ENCODE data around the gene AIP.
A peak's percentile ranks its signal among the peaks of the same experiment; 100 is the strongest.
"Not testable (repeated sequence)": the region's sequence is repeated elsewhere in the genome, so short reads cannot be mapped to it uniquely, and the experiment has no call there.

AIP gene

GRCh38 chr11:67506426-67507051, 23.7 kb downstream of the AIP start:
- no peak for DNase-seq (ENCODE audit: low read depth, low spot score)

DNA sequence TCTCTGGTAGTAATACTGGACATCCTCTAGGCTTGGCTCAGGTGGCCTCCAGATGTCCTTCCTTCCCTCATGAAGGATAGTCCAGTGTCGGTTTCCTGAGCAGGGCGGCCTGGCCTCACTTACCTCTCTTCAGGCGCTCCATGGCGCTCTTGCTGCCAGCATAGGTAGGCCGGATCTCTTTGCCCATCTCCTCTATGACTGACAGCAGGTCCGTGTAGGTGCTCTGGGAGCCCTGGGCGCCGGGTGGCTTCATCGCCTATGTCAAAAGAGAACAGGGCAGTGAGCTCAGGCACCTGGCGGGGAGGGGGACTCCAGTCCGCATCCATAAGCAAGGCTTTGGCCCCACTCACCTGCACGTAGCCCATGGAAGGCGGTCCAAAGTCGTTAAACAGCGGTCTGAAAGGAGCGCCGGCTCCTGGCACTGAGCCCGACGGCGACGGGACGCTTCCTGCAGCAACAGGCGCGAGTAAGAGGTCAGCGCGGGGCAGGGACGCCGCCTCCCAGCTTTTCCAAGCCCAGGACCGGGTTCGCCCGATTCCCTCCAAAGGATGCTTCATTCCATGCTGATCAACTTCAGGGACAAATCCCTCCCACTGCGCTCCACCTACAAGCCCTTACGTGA, 24.5 kb downstream of the AIP start:
- no peak for DNase-seq (ENCODE audit: low read depth, low spot score)

DNA sequence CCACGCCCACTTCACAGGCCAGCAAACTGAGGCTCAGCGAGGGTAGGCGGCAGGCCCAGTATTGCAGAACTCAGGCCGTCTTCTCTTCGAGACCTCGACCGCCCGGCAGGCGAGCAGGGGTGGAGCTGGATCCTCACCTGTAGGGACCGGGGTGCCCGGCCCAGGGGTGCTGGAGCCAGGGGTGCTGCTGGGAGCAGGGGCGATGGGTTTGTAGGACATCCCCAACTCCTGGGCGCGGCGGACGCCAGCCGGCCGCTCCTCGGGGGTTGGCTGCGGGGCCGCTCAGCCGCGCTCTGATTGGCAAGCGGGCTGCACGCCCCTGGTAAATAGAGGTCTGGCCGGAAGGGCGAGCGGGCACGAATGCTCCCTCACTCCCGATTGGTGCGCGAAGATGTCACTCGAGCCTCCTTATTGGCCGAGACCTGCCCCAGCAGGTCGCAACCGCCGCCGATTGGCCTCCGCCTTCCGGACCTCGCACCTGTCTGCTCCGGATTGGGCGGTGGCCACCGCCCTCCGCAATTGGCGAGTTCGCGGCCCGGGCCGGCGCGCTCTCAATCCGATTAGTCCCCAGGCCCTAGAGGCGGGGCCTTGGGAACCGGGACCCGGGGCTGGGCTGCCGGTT, 25.1 kb downstream of the AIP start, which contains the start of gene CDK2AP2:
CDK2AP2 (minus strand) TSS at position 299 of the 622 bp plus-strand sequence; CDS start at position 219, 80 bp downstream.
- peak; percentile 91 for DNase-seq (ENCODE audit: low read depth, low spot score)

DNA sequence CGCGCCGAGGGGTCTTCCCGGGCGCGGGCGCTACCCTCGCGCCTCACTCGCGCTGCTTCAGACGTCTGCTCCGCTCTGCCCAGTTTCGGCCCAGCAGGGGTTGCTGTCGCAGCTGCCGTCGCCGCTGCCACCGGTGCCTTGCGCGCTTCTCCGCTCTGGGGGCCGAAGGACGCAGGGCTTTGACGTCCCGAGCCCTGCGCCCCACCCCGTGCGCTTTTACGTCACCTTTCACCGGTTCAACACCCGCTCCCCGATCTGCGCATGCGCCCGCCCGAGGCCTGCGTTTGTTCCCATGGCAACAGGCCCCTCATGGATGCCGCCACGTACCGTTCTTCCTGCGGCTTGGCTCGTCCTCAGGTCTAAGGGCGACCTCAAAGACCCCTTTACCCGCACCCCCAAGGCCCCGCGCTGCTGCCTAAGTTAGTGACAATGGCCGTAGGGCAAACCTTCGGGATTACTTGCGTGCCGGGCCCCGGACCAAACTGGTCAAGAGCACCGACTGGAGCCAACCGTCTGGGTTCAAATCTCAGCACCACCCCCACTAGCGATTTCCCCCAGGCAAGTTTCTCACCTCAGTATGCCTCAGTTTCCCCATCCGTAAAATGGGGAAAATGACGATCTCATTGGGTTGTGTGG, 25.8 kb downstream of the AIP start:
- peak; percentile 99 for DNase-seq (ENCODE audit: low read depth, low spot score)

- no peak for DNase-seq (ENCODE audit: low read depth, low spot score)
Measured at GRCh38 chr11:67510023-67510345, 27.2 kb downstream of the AIP start.

GRCh38 chr11:67511558-67511957, 28.7 kb downstream of the AIP start:
- DNase-seq (ENCODE audit: low read depth, low spot score), result not testable (repeated sequence)

GRCh38 chr11:67514116-67514515, 31.3 kb downstream of the AIP start:
- DNase-seq (ENCODE audit: low read depth, low spot score), result no peak

- no peak for DNase-seq (ENCODE audit: low read depth, low spot score)
Measured at GRCh38 chr11:67516806-67517205, 34.0 kb downstream of the AIP start.

GRCh38 chr11:67517784-67518552, 35.1 kb downstream of the AIP start:
- no peak for DNase-seq (ENCODE audit: low read depth, low spot score)

DNA sequence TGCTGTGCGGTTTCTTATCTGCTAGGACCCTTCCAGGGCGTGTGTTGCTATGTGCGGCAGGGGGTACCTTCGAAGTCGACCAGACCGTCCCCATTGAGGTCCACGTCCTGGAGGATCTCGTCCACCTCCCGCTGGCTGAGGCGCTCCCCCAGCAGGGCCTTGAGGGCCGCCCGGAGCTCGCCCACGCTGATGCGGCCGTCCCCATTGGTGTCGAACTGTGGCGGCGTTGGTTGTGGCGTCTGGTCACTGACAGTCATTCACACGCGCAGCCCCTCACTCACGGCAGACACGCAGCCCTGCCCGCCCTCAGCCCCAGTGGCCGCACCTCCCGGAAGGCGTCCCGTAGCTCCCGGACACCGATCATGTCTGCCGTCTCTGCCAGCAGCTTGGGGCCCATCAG, 36.9 kb downstream of the AIP start:
- no peak for DNase-seq (ENCODE audit: low read depth, low spot score)

GRCh38 chr11:67520856-67521824, 38.3 kb downstream of the AIP start:
- no peak for DNase-seq (ENCODE audit: low read depth, low spot score)

DNA sequence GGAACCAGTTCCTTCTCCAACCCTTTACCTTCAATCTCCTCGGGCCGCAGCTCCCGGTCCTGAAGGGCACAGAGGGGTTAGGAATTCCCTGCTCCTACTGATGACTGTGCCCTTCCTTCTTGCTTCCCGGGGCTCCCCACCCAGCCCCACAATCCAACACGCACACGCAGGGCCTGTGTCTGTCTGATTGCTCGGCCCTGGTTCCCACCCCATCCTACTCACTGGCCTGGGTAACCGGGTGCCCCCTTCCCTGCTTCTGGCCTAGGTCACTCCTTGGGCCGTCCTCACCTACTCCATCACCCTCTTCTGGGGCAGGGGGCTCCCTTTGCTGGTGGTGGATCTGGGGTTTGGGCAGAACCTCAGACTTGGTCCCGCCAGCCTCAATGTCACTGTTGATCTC, 39.1 kb downstream of the AIP start:
- DNase-seq (ENCODE audit: low read depth, low spot score), result no peak

GRCh38 chr11:67522338-67522737, 39.5 kb downstream of the AIP start:
- DNase-seq (ENCODE audit: low read depth, low spot score), result no peak

GRCh38 chr11:67522844-67523555, 40.2 kb downstream of the AIP start, which contains the start of gene CABP2:
Gene CABP2 (minus strand): TSS chr11:67523446. CDS start chr11:67523326, 120 bp downstream.
- DNase-seq (ENCODE audit: low read depth, low spot score), result no peak

DNA sequence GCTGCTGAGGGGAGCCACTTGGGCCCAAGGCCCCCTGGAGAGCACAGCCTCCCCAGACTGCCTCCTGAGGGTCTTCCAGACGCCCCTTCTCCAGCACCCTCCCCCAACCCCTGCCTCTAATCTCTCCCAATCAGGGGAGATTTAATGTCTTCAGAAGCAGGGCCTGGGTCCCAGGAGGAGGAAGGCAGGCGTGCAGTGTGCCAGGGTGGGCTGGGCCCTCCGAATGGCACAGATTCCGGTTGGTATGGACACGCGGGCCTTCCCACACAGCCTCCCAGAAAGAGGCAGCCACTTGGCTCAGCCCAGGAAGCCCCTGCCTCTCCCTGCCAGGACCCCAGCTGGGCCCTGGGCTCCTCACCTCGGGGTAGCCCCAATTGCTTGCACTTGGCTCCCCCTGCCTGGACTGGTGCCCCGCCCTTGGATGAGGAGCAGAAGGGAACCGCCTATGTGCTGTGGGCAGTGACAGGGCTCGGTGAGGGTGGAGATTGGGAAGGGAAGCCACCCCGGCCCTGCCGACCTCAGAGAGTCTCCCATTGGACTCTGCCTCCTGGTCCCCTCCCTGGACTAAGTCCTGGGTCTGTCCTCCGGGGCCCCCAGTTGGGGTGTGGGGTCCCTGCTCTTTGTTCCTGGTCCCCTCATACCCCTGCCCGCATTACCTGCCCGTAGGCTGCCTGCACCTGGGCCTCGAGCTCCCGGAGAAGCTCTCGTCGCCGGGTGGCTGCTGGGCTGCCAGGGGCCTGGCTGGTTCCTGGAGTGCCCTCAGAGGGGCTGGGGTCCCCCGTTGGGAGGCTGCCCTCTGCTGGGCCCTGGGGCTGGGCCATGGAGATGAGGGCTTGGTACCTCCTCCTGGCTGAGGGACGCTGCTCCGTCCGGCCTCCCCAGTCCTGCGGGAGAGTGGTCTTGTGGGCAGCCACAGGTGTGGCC, 41.0 kb downstream of the AIP start:
- DNase-seq (ENCODE audit: low read depth, low spot score), result no peak

GRCh38 chr11:67524480-67524808, 41.6 kb downstream of the AIP start:
- DNase-seq (ENCODE audit: low read depth, low spot score), result no peak

- no peak for DNase-seq (ENCODE audit: low read depth, low spot score)
Measured at GRCh38 chr11:67525275-67525976, 42.6 kb downstream of the AIP start.

- no peak for DNase-seq (ENCODE audit: low read depth, low spot score)
Measured at GRCh38 chr11:67528376-67528775, 45.5 kb downstream of the AIP start.

- no peak for DNase-seq (ENCODE audit: low read depth, low spot score)
Measured at GRCh38 chr11:67530282-67530592, 47.4 kb downstream of the AIP start.
